ENCODE measurements around the gene KPTN. TPM values are rescaled to one million over a fixed set of nuclear protein-coding genes. Genes with fewer than 3 reads are reported as not detected.

Gene KPTN
- total and polyA plus RNA-seq, 4 donors, result 2.3 to 6.0 (median 4.0) TPM

DNA sequence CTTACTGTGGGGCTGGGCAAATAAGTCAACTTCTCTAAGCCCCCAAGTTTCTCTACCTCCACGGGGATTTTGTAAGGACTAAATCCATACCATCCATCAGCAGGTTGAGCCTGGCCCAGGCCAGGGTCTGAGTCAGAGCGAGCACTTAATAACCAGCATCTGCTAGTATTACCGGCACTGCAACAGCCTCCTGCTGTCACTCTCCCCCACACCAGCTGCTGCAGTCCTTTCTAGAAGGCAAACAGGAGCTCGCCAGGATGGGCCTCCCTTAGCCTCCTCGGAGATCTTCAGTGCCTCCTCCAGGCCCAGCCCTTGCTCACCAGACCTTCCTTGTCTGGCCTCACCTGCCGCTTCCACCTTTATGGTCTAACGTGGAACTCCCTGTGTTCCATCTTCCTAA is 27.7 kb upstream of the KPTN start:
- Histone ChIP-seq H3K9me3 (ENCODE audit: control insufficient read depth in 4 of 4, low read length in 3 of 4) (no peaks in the 10 kb centered on the region), H3K36me3 (ENCODE audit: control insufficient read depth in 4 of 4, insufficient read depth in 3 of 4, low read depth in 1 of 4, low read length in 3 of 4) (peaks cover 0 to 2% (median 0%) of the 10 kb centered on the region in 4 donors), H3K27ac (ENCODE audit: low read depth in 1 of 2, low read length in 2 of 2) (peak overlapping the region; percentile 85 to 87), H3K4me1 (ENCODE audit: control insufficient read depth in 4 of 4, insufficient read depth in 4 of 4, low read length in 3 of 4) (peaks cover 25 to 80% (median 63%) of the 10 kb centered on the region in 4 donors), H3K4me3 (ENCODE audit: low read depth in 1 of 3, low read length in 3 of 3) (peak overlapping the region; percentile 30 to 100 (median 72)), H3K27me3 (ENCODE audit: control insufficient read depth in 4 of 4, insufficient read depth in 4 of 4, low read length in 3 of 4) (no peaks in the 10 kb centered on the region), H3K9ac (ENCODE audit: low read depth in 1 of 2, low read length in 2 of 2) (peak overlapping the region; percentile 10 to 17)
- DNase-seq (ENCODE audit: low spot score), result no peak
- 55% methylated on average over 7 of the region's 7 CpGs for WGBS
- TF ChIP-seq, protein P1, sequence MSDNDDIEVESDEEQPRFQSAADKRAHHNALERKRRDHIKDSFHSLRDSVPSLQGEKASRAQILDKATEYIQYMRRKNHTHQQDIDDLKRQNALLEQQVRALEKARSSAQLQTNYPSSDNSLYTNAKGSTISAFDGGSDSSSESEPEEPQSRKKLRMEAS (IDR thresholded peaks at IDR 0.05), result no peak
- TF ChIP-seq YY1 (IDR thresholded peaks at IDR 0.05) (no peak), NR2F2 (IDR thresholded peaks at IDR 0.05) (no peak), SP1 (IDR thresholded peaks at IDR 0.05) (no peak)

GRCh38 chr19:47511128-47511517 is 27.1 kb upstream of the KPTN start:
- peak; percentile 68 for TF ChIP-seq YY1 (IDR thresholded peaks at IDR 0.05)
- peak; percentile 74 for TF ChIP-seq SP1 (IDR thresholded peaks at IDR 0.05)
- TF ChIP-seq ZBTB33 (IDR thresholded peaks at IDR 0.05), result peak; percentile 29
- TF ChIP-seq RAD21 (IDR thresholded peaks at IDR 0.05), result peak; percentile 35 to 62
- TF ChIP-seq TAF1 (conservative IDR thresholded peaks at IDR 0.05), result no peak
- TF ChIP-seq GABPA (IDR thresholded peaks at IDR 0.05 in 1 of 2, conservative IDR thresholded peaks at IDR 0.05 in 1 of 2), result peak in 1 of 2 donors; percentile 22
- no peak for TF ChIP-seq FOXA1 (IDR thresholded peaks at IDR 0.05)
- TF ChIP-seq, protein P2, sequence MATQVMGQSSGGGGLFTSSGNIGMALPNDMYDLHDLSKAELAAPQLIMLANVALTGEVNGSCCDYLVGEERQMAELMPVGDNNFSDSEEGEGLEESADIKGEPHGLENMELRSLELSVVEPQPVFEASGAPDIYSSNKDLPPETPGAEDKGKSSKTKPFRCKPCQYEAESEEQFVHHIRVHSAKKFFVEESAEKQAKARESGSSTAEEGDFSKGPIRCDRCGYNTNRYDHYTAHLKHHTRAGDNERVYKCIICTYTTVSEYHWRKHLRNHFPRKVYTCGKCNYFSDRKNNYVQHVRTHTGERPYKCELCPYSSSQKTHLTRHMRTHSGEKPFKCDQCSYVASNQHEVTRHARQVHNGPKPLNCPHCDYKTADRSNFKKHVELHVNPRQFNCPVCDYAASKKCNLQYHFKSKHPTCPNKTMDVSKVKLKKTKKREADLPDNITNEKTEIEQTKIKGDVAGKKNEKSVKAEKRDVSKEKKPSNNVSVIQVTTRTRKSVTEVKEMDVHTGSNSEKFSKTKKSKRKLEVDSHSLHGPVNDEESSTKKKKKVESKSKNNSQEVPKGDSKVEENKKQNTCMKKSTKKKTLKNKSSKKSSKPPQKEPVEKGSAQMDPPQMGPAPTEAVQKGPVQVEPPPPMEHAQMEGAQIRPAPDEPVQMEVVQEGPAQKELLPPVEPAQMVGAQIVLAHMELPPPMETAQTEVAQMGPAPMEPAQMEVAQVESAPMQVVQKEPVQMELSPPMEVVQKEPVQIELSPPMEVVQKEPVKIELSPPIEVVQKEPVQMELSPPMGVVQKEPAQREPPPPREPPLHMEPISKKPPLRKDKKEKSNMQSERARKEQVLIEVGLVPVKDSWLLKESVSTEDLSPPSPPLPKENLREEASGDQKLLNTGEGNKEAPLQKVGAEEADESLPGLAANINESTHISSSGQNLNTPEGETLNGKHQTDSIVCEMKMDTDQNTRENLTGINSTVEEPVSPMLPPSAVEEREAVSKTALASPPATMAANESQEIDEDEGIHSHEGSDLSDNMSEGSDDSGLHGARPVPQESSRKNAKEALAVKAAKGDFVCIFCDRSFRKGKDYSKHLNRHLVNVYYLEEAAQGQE (IDR thresholded peaks at IDR 0.05), result peak; percentile 52
- no peak for TF ChIP-seq CTCF (IDR thresholded peaks at IDR 0.05; ENCODE audit: low read depth, low read length, missing input control)
- TF ChIP-seq NR2F2 (IDR thresholded peaks at IDR 0.05), result peak; percentile 80
- TF ChIP-seq FOXA2 (IDR thresholded peaks at IDR 0.05), result no peak
- peak; percentile 83 to 88 for TF ChIP-seq RXRA (IDR thresholded peaks at IDR 0.05)
- TF ChIP-seq HNF4G (IDR thresholded peaks at IDR 0.05), result peak; percentile 33
- TF ChIP-seq, protein P1 (IDR thresholded peaks at IDR 0.05), result peak; percentile 27
- peak; percentile 80 to 85 for TF ChIP-seq HNF4A (conservative IDR thresholded peaks at IDR 0.05)
- TF ChIP-seq EGR1 (IDR thresholded peaks at IDR 0.05; ENCODE audit: low read depth in 2 of 2), result no peak
- TF ChIP-seq, protein P3, sequence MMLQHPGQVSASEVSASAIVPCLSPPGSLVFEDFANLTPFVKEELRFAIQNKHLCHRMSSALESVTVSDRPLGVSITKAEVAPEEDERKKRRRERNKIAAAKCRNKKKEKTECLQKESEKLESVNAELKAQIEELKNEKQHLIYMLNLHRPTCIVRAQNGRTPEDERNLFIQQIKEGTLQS (IDR thresholded peaks at IDR 0.05), result no peak
- peak in 1 of 2 donors; percentile 81 for TF ChIP-seq JUND (IDR thresholded peaks at IDR 0.05)
- Histone ChIP-seq H3K36me3 (ENCODE audit: control insufficient read depth in 4 of 4, insufficient read depth in 3 of 4, low read depth in 1 of 4, low read length in 3 of 4) (peaks cover 0 to 3% (median under 1%) of the 10 kb centered on the region in 4 donors), H3K9ac (ENCODE audit: low read depth in 1 of 2, low read length in 2 of 2) (no peak overlapping the region), H3K9me3 (ENCODE audit: control insufficient read depth in 4 of 4, low read length in 3 of 4) (no peaks in the 10 kb centered on the region), H3K4me3 (ENCODE audit: low read depth in 1 of 3, low read length in 3 of 3) (peak overlapping the region in 2 of 3 donors; percentile 12 to 100), H3K27ac (ENCODE audit: low read depth in 1 of 2, low read length in 2 of 2) (peak overlapping the region; percentile 85 to 87), H3K27me3 (ENCODE audit: control insufficient read depth in 4 of 4, insufficient read depth in 4 of 4, low read length in 3 of 4) (no peaks in the 10 kb centered on the region), H3K4me1 (ENCODE audit: control insufficient read depth in 4 of 4, insufficient read depth in 4 of 4, low read length in 3 of 4) (peaks cover 25 to 83% (median 66%) of the 10 kb centered on the region in 4 donors)
- 32% methylated on average over 6 of the region's 6 CpGs for WGBS
- DNase-seq (ENCODE audit: low spot score), result no peak

Measured in liver (tissue), 9 donors.